Measurements from ENCODE around the gene SIGLEC9. TPM values are rescaled to one million over a fixed set of nuclear protein-coding genes. Genes with fewer than 3 reads are reported as not detected.
"Not testable (repeated sequence)": the region's sequence is repeated elsewhere in the genome, so short reads cannot be mapped to it uniquely, and the experiment has no call there.

SIGLEC9 gene
- total RNA-seq, 1 donor from 2014 or later, result 5.3 TPM

DNA sequence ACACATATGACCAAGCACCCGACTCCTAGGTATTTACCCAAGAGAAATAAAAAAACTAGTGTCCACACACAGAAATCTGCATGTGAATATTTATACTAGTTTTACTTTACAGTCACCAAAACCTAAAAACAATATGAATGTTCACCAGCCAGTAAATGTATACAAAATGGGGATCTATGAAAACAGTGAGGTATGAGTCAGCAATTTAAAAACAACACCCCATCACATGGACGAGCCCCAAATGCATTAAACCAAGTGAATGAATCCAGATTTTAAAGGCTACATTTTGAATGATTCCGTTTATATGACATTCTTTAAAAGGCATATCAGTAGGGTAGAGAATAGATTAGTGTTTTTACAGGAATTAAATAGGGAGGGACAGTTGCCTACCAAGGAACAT, 39.5 kb downstream of the SIGLEC9 start:
- ATAC-seq, result no peak
- DNase-seq (ENCODE audit: low spot score), result no peak
- intact Hi-C loops (cut with DNase I), result no loop called here

DNA sequence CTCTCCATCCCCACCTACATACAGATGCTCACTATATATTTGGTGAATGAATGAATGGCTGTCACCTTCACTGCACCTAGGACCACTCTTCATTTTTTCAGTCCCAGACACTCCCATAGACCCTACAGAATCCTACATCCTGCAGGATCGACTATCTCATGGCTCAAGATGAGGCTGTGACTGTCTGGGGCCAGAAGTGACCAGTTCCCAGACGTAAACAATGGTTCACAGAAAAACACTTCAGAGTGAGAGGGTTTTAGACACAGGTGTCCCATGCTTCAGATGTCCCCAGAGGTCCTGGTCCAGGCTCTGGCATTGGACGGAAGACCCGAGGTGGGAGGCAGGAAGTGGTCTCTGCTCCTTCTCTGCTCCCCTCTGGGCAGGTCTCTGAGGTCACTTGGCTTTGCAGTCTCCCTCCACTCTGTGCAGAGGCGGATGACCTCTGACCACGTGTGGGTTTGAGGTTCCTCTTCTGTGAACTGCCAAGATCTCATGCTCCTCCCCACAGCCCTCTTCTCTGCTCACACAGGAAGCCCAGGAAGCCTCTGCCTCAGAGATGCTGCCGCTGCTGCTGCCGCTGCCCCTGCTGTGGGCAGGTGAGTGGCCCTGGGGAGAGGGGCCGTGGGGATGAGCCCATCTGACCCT, 42.3 kb downstream of the SIGLEC9 start:
- ATAC-seq (peak; percentile 81), DNase-seq (ENCODE audit: low spot score) (no peak)
- intact Hi-C loops (cut with DNase I), result no loop called here

DNA sequence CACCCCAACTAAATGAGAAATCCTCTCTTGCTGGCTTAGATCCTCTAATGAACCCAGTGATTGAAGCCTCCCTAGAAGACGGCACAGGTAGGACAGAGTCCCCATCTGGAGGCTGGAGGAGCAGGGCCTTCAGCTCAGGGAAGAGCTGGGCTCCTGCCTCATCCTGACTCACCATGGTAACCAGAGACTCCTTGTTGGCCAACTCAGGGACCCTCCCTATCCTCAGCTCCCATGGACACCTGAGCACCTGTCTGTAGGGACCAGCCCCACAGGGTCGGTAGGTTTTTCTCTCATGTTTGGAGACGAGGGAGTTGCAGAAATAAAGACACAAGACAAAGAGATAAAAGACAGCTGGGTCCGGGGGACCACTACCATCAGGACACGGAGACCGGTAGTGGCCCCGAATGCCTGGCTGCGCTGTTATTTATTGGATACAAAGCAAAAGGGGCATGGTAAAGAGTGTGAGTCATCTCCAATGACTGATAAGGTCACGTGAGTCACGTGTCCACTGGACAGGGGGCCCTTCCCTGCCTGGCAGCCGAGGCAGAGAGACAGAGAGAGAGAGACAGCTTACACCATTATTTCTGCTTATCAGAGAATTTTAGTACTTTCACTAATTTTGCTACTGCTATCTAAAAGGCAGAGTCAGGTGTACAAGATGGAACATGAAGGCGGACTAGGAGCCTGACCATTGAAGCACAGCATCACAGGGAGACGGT, 44.0 kb downstream of the SIGLEC9 start:
- intact Hi-C loops (cut with DNase I), result no loop called here
- no peak for DNase-seq (ENCODE audit: low spot score)
- no peak for ATAC-seq

DNA sequence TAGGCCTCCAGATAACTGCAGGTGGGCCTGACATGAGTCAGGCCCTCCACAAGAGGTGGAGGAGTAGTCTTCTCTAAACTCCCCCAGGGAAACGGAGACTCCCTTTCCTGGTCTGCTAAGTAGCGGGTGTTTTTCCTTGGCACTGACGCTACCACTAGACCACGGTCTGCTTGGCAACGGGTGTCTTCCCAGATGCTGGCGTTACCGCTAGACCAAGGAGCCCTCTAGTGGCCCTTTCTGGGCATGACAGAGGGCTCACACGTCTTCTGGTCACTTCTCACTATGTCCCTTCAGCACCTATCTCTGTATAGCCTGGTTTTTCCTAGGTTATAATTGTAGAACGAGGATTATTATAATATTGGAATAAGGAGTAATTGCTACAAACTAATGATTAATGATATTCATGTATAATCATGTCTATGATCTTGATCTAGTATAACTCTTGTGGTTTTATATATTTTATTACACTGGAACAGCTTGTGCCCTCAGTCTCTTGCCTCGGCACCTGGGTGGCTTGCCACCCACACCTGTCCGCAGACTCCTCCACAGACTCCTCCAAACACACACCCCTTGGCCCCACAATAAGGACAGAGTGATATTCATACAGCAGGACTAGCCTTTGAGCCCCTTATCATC, 44.7 kb downstream of the SIGLEC9 start:
- ATAC-seq, result not testable (repeated sequence)

DNA sequence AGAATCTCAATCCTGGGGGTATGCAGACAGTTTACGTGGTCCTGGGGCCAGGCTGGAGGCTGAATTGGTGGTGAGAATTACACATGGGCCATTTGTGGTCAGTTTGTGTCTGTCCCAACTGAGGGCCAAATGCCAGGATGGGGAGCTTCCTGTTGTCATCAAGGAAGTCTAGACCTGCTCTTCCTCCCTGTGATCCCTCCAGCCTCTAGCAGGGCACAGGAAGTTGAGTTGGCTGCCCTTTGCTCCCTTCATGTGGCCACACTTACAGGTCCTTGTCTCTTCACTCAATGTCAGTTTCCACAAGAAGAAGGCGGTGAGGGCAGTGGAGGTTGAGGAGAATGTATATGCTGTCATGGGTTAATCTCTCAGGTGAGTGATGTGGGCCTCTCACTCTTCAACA, 47.5 kb downstream of the SIGLEC9 start:
- DNase-seq (ENCODE audit: low spot score) (no peak), ATAC-seq (no peak)
- intact Hi-C loops (cut with DNase I), result no loop called here

More for the DNA sequence above, 44.7 kb downstream of the SIGLEC9 start:
- DNase-seq (ENCODE audit: low spot score), result peak; percentile 83
- intact Hi-C loops (cut with DNase I), result not testable (repeated sequence)

DNA sequence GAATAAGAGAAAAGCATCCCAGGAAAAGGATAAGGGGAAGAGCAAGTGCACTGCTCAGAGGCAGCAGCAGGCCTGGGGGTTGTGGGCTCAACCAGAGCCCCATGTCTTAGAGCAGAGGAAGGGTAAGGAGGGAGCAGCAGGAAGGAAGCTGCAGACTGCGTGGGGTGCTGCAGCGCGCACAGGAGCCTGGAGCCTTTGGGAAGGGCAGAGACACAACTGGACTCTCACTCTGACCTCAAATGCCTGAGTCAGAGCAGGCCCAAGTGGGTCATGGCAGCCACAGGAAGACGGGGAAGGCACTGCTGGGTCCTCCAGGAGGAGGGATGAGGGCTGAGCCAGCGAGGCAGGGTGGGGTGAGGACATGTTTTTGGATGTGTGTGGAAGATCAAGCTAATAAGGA, 49.0 kb downstream of the SIGLEC9 start:
- ATAC-seq, result no peak
- DNase-seq (ENCODE audit: low spot score), result peak; percentile 31
- intact Hi-C loops (cut with DNase I), result no loop called here

DNA sequence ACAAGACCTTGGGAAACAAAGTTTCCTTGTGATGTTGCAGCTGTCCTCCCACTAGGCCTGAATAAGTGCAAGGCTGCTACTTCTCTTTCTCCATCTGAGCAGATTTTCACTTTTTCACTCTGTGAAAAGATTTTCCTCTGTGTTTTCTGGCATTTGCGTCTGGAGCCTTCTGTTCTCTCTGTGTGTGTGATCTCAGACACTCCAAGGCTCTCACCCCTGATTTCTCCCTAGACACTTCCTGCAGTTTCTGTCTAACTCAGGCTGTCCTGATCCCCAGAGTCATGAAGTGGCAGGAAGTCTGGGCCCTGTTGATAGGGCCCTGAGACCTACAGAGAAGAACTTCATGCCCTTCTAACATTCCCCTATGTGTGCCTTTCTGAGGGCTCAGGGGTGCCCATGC, 54.5 kb downstream of the SIGLEC9 start:
- intact Hi-C loops (cut with DNase I), result no loop called here
- ATAC-seq (peak; percentile 44), DNase-seq (ENCODE audit: low spot score) (no peak)

Other genes starting within 250 kb of the SIGLEC9 start
- 1.1 TPM for gene KLK4, start 213.5 kb upstream of the SIGLEC9 start, total RNA-seq
- not detected for gene KLK5, start 171.9 kb upstream of the SIGLEC9 start, total RNA-seq
- gene KLK6, start 155.3 kb upstream of the SIGLEC9 start, total RNA-seq, result 8.8 TPM
- gene KLK7, start 141.0 kb upstream of the SIGLEC9 start, total RNA-seq, result 5.5 TPM
- 1.8 TPM for gene KLK8, start 123.3 kb upstream of the SIGLEC9 start, total RNA-seq
- 3.0 TPM for gene KLK10, start 105.2 kb upstream of the SIGLEC9 start, total RNA-seq
- 1.1 TPM for gene KLK11, start 98.3 kb upstream of the SIGLEC9 start, total RNA-seq
- gene KLK12, start 89.9 kb upstream of the SIGLEC9 start, total RNA-seq, result not detected
- gene KLK13, start 59.8 kb upstream of the SIGLEC9 start, total RNA-seq, result 0.58 TPM
- gene KLK14, start 42.0 kb upstream of the SIGLEC9 start, total RNA-seq, result 2.8 TPM
- 6.1 TPM for gene CTU1, start 16.5 kb upstream of the SIGLEC9 start, total RNA-seq
- 2.0 TPM for gene SIGLEC7, start 17.4 kb downstream of the SIGLEC9 start, total RNA-seq
- 10.7 TPM for gene CD33, start 100.2 kb downstream of the SIGLEC9 start, total RNA-seq
- not detected for gene SIGLECL1, start 126.2 kb downstream of the SIGLEC9 start, total RNA-seq
- gene IGLON5, start 186.7 kb downstream of the SIGLEC9 start, total RNA-seq, result not detected
- gene VSIG10L, start 217.2 kb downstream of the SIGLEC9 start, total RNA-seq, result 1.8 TPM
- 65.0 TPM for gene ETFB, start 241.5 kb downstream of the SIGLEC9 start, total RNA-seq
- 2.4 TPM for gene CLDND2, start 244.1 kb downstream of the SIGLEC9 start, total RNA-seq
- gene NKG7, start 247.7 kb downstream of the SIGLEC9 start, total RNA-seq, result 8.9 TPM